AG09309 (cell line): ENCODE measurements around the gene ZNF423.

Source experiments
- DNase-seq: peaks from one replicate; pipeline ENCODE4 v3.0.0-alpha.2; 2010; ENCODE audit warnings: low read depth
- H3K4me3 ChIP-seq: 2 replicates; pipeline ENCODE4 v1.5.1; 2011; ENCODE audit warnings: mild to moderate bottlenecking, low read depth, low read length, moderate library complexity; ENCODE audit not compliant: control insufficient read depth
- TF ChIP-seq, protein P1 (sequence below): IDR thresholded peaks from 2 replicates; pipeline ENCODE4 v1.5.1; 2011; ENCODE audit warnings: mild to moderate bottlenecking, low read depth, low read length, inconsistent platforms; ENCODE audit not compliant: insufficient read depth, control insufficient read depth; ENCODE audit errors: missing control alignments

The ZNF423 gene

DNA sequence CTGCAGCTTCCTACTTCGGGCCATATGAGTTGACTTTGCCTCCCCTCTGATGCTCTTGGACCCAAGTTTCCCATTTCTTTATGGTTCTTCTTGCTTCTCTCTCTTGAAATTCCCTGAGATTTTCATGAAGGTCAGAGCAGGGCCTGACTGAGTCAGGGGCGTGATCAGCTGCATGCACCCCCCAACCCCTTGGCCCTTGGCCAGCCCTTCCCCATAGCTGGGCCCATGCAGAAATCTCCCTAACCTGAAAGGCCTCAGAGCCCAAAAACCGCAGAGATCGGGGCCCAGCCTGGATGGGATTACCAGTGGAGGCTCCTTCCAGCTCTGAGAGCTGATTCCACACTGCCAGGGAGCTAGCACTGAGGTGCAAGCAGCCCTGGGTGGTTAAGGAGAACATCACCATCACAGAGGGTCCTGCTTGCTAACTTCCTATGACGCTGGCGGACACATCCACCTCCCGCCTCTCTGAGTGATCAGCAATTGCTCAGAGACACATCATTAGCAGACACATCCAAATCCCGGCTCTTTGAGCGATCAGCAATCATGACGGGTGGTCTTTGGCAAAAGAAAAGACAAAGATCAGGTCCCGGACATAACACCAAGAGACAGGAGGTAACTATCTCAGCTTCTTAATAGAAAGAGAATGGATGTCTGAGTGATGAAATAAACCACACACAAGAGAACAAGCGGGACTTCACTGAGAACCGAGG, 320.9 kb downstream of the ZNF423 start:
- TF ChIP-seq, protein P1, sequence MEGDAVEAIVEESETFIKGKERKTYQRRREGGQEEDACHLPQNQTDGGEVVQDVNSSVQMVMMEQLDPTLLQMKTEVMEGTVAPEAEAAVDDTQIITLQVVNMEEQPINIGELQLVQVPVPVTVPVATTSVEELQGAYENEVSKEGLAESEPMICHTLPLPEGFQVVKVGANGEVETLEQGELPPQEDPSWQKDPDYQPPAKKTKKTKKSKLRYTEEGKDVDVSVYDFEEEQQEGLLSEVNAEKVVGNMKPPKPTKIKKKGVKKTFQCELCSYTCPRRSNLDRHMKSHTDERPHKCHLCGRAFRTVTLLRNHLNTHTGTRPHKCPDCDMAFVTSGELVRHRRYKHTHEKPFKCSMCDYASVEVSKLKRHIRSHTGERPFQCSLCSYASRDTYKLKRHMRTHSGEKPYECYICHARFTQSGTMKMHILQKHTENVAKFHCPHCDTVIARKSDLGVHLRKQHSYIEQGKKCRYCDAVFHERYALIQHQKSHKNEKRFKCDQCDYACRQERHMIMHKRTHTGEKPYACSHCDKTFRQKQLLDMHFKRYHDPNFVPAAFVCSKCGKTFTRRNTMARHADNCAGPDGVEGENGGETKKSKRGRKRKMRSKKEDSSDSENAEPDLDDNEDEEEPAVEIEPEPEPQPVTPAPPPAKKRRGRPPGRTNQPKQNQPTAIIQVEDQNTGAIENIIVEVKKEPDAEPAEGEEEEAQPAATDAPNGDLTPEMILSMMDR, result no peak
- DNase-seq, result no peak
- no peak overlapping the region for H3K4me3 ChIP-seq

DNA sequence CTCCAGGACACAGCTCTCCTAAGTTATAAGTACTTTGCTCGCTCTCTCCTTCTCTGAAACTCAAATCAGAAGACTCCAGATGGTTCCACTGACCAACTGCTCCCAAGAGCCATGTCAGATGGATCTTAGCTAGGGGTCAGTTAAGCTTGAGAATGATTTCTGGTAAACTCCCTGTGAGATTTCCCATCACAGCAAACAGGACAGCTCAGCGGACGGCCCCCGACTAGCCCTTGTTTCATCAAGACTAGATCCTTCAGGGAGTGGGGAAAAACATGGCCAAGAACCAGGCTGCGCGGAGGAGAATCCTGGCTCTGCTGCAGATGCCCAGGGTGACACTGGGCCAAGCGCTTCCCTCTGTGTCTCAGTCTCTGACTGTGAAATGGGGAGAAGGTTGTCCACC, 322.5 kb downstream of the ZNF423 start:
- TF ChIP-seq, protein P1, result no peak
- H3K4me3 ChIP-seq, result no peak overlapping the region
- no peak for DNase-seq

DNA sequence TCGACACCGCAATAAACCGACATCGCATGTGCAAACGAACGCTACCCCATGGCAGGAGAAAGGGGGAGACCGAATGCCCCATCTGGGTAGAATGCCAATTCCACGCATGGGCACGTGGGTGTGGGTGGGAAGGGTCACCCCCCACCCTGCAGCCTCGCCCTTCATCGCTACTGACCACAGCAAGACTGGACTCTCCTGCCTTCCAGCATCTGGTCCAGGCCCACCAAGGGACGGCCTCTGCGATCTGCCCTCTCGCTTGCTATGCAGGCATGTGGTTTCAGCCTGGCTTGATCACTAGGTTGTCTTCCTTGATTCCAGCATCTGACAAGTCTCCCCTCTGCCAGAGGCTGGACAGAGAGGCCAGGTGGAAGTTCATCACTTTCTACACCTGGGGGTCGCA, 323.0 kb downstream of the ZNF423 start:
- TF ChIP-seq, protein P1, result no peak

DNA sequence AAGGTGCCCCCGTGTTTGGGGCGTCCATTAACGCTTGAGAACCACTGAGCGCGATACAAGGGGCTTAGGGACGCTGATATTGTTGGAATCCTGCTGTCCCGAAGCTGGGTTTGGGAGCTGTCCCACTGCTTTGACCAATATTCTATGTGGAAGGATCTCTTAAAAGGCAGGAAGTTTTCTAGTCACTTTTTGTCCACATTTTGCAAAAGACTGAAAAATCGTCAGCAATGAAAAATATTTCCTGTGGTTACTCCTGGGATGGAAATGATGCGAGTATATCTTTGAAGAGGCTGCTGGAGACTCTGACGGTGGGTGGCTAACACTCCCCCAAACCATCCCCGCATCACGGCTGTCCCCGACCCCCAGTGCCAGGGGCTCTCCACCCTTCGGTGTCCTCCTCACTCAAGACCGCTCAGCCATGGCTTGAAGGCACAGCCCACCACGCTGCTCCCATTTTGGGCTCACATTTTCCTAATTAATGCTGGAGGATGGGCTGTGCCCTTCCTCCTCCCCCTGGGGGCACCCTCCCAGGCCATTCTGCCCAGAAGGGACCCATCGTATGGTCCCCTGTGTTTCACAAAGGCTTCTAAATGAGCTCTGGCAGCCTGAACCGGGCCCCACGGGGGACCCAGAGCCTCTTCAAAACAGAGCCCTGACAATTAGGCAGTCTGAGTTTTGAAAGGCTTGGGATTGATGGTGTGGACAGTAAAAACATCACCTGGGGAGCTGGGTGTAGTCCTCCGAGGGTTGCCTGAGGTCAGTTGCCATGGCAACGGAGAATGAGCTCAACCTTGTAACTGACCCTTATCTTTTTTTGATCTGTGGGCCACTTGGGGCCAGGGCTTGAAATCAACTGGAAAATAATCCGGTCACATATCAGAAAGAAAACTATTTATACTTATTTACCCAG, 323.7 kb downstream of the ZNF423 start:
- DNase-seq, result no peak
- H3K4me3 ChIP-seq, result no peak overlapping the region
- TF ChIP-seq, protein P1, result no peak

More for the DNA sequence above, 323.0 kb downstream of the ZNF423 start:
- DNase-seq, result no peak
- H3K4me3 ChIP-seq, result no peak overlapping the region

DNA sequence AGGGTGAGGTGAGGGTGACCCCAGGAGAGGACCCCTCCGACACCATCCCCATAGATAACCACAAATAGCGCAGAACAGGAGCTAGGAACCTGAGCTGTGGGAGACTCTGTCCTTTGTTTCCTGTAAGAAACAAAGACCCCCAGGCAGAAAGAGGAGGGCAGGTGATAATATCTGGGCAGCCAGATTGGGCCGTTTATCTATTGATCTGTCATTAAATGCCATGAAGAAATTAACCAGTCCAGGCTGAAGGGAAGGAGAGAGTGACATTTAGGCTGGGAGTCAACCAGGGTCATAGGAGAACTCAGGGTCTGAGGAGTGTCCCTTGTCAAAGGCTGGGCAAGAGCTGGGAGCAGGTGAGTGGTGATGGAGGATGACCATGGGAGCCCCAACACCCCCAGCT, 324.5 kb downstream of the ZNF423 start:
- no peak overlapping the region for H3K4me3 ChIP-seq
- DNase-seq, result no peak
- TF ChIP-seq, protein P1, result no peak

DNA sequence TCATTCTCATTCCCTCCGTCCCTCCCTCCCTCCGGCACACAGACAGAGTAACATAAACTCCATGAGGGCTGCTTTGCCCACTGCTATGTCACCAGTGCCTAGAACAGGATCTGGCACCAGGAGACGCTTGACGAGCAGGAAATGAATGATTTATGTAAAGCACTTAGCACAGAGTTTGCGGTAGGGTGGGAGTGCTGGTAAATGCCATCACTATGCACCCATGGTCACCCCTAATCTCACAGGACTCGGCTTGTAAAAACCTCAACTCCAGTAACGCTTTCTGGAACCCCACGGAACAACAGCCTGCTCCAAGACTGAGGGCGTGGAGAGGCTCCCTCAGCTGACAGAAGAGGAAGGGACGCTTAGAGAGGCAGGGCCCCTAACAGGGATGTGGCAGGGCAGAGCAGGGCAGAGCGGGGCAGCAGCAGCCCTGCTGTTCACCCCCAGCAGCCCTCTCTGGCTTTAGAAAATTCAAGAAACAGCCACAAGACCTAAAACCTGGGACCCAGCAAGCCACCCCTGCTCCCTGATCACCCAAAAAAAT, 325.4 kb downstream of the ZNF423 start:
- TF ChIP-seq, protein P1, result no peak

More for the DNA sequence above, 325.4 kb downstream of the ZNF423 start:
- H3K4me3 ChIP-seq, result no peak overlapping the region
- no peak for DNase-seq
